DOHH2 (cell line): ENCODE data around the gene SYP.

Experiments used
- H3F3A ChIP-seq: fragments of 200-600 bp; sonication (generic), shearing (Covaris generic); 2 replicates; pipeline ENCODE4 v1.6.0; 2016; ENCODE audit warnings: antibody characterized with exemption, mild to moderate bottlenecking; ENCODE audit not compliant: control insufficient read depth, insufficient read depth
- H3K27ac ChIP-seq: fragments of 200-600 bp; sonication (generic); 2 replicates; pipeline ENCODE4 v1.5.1; 2014; ENCODE audit warnings: low read depth, mild to moderate bottlenecking, low read length, moderate library complexity
- H3K27me3 ChIP-seq: fragments of 200-600 bp; sonication (generic); 2 replicates; pipeline ENCODE4 v1.6.1; 2014; ENCODE audit warnings: mild to moderate bottlenecking, low read length, mixed read lengths; ENCODE audit not compliant: control insufficient read depth
- H3K36me3 ChIP-seq: fragments of 200-600 bp; sonication (generic); 2 replicates; pipeline ENCODE4 v1.6.1; 2014; ENCODE audit warnings: mild to moderate bottlenecking, low read length, moderate library complexity, mixed read lengths; ENCODE audit not compliant: control insufficient read depth
- H3K4me1 ChIP-seq: fragments of 200-600 bp; sonication (generic); 2 replicates; pipeline ENCODE4 v1.6.1; 2014; ENCODE audit warnings: mild to moderate bottlenecking, low read length, mixed read lengths; ENCODE audit not compliant: control insufficient read depth
- H3K4me2 ChIP-seq: fragments of 200-600 bp; sonication (generic); 2 replicates; pipeline ENCODE4 v1.6.0; 2014; ENCODE audit warnings: mild to moderate bottlenecking, low read length, moderate library complexity
- H3K4me3 ChIP-seq: fragments of 200-600 bp; sonication (generic); 2 replicates; pipeline ENCODE4 v1.5.1; 2014; ENCODE audit warnings: mild to moderate bottlenecking, low read length, mixed read lengths
- H3K79me2 ChIP-seq: fragments of 200-600 bp; sonication (generic); 2 replicates; pipeline ENCODE4 v1.6.1; 2014; ENCODE audit warnings: mild to moderate bottlenecking, low read length, mixed read lengths; ENCODE audit not compliant: control insufficient read depth
- H3K9me2 ChIP-seq: fragments of 200-600 bp; sonication (generic); replicated peaks from 2 replicates; pipeline ENCODE4 v1.6.1; 2014; ENCODE audit warnings: mild to moderate bottlenecking, low read length, mixed read lengths; ENCODE audit not compliant: control insufficient read depth
- H3K9me3 ChIP-seq: fragments of 200-600 bp; sonication (generic); 2 replicates; pipeline ENCODE4 v1.6.1; 2014; ENCODE audit warnings: antibody characterized with exemption, low read length, mixed read lengths; ENCODE audit not compliant: control insufficient read depth, insufficient read depth
- H4K20me1 ChIP-seq: fragments of 200-600 bp; sonication (generic); 2 replicates; pipeline ENCODE4 v1.6.0; 2014; ENCODE audit warnings: low read depth, mild to moderate bottlenecking, antibody characterized with exemption, low read length, moderate library complexity; ENCODE audit not compliant: control insufficient read depth, insufficient read depth
- CTCF ChIP-seq: fragments of 200-600 bp; sonication (generic); IDR thresholded peaks from one replicate; pipeline ENCODE4 v1.5.1; 2014; ENCODE audit warnings: antibody characterized with exemption, mild to moderate bottlenecking, low read depth, low read length; ENCODE audit not compliant: poor library complexity, severe bottlenecking
- EZH2phosphoT487 ChIP-seq: fragments of 200-600 bp; sonication (generic); IDR thresholded peaks from 2 replicates; pipeline ENCODE4 v1.6.1; 2017; ENCODE audit warnings: borderline replicate concordance, mild to moderate bottlenecking, antibody characterized with exemption, low read length, moderate library complexity, mixed read lengths

SYP gene

GRCh38 chrX:49233176-49233575, 33.2 kb upstream of the SYP start, which contains the start of gene CACNA1F:
Gene CACNA1F (minus strand): TSS chrX:49233340. CDS start chrX:49233309, 31 bp downstream.
- Histone ChIP-seq H3K79me2 (no peaks in the 10 kb centered on the region), H3K36me3 (no peaks in the 10 kb centered on the region), H3F3A (no peaks in the 10 kb centered on the region), H4K20me1 (no peaks in the 10 kb centered on the region), H3K4me2 (no peak within 1 kb of the TSS), H3K9me3 (no peaks in the 10 kb centered on the region), H3K27ac (no peak within 1 kb of the TSS), H3K4me1 (peaks cover 9% of the 10 kb centered on the region; the same call in 1 of the 2 replicates), H3K9me2 (no peaks in the 10 kb centered on the region), H3K4me3 (no peak within 1 kb of the TSS), H3K27me3 (no peaks in the 10 kb centered on the region)
- TF ChIP-seq EZH2phosphoT487 (no peak), CTCF (no peak)

GRCh38 chrX:49232525-49232924, 32.5 kb upstream of the SYP start:
- Histone ChIP-seq H3F3A (no peaks in the 10 kb centered on the region), H3K27ac (no peak overlapping the region), H3K4me2 (no peak overlapping the region), H3K9me2 (no peaks in the 10 kb centered on the region), H3K36me3 (no peaks in the 10 kb centered on the region), H4K20me1 (no peaks in the 10 kb centered on the region), H3K4me3 (no peak overlapping the region), H3K79me2 (no peaks in the 10 kb centered on the region), H3K9me3 (no peaks in the 10 kb centered on the region), H3K27me3 (no peaks in the 10 kb centered on the region), H3K4me1 (peaks cover 9% of the 10 kb centered on the region; the same call in 1 of the 2 replicates)
- TF ChIP-seq CTCF: no peak
- TF ChIP-seq EZH2phosphoT487: no peak

GRCh38 chrX:49231333-49232000, 31.5 kb upstream of the SYP start:
- TF ChIP-seq CTCF (no peak), EZH2phosphoT487 (no peak)
- Histone ChIP-seq H3K27me3 (no peaks in the 10 kb centered on the region), H3K9me3 (no peaks in the 10 kb centered on the region), H3F3A (no peaks in the 10 kb centered on the region), H3K9me2 (no peaks in the 10 kb centered on the region), H3K79me2 (no peaks in the 10 kb centered on the region), H3K4me1 (peaks cover 9% of the 10 kb centered on the region; the same call in 1 of the 2 replicates), H3K4me3 (no peak overlapping the region), H4K20me1 (no peaks in the 10 kb centered on the region), H3K27ac (no peak overlapping the region), H3K4me2 (no peak overlapping the region), H3K36me3 (no peaks in the 10 kb centered on the region)
